NOMO-1 treated with DMSO at 0.1 percent for 48 hours (cell line): ENCODE measurements around the gene LLCFC1.
"Not testable (repeated sequence)": the region's sequence is repeated elsewhere in the genome, so short reads cannot be mapped to it uniquely, and the experiment has no call there.

Source experiments
- DNase-seq: peaks from one replicate; lab custom pipeline; 2025; ENCODE audit not compliant: unreplicated experiment; lab: John Stamatoyannopoulos, UW

Gene LLCFC1

GRCh38 chr7:142941541-142941940 is 2.3 kb downstream of the LLCFC1 start:
- DNase-seq = no peak

DNA sequence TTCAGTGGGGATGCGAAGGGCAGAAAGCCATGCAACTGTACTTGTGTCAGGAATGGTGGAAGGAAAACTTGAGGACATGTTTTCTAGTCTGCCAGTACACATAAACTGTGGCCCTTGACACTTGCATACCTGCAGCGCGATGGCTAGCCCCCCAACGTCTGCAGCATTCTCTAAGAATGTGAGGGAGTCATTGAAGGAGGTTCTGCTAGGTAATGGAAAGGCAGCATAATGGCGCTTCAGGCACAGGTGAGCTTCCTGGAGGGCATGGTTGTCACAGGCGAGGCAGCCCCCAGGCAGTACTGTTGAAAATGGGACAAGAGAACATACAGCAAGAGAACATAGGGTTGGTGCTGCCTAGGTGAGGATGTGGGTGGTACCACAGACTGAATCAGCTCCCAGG is 3.5 kb downstream of the LLCFC1 start:
- no peak for DNase-seq

DNA sequence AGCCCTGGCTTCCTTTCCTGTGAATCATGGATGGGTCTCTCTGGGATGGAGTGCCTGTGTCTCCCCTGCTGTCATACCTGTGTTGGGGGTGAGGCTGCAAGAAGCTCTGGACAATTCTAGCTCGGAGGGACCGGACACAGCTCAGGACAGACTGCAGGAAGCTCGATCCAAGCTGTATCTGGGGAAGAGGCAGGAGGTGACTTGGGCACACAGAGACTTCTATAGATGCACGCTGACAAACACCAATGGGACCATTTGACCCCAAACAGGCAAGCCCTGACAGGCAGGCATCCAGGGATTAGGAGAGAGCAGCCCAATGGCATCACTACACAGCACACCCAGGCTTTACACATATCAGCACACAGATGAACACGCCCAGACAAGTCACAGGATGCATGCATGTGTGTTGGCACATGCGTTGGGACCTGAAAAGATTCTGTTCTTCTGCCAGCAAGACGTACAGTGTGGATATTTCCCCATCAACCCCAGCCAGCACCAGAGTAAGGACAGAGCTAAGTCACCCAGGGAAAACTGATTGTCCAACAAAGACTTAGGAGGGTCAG is 4.5 kb downstream of the LLCFC1 start:
- no peak for DNase-seq

- no peak for DNase-seq
Observed at GRCh38 chr7:142945001-142945400, 5.7 kb downstream of the LLCFC1 start.

GRCh38 chr7:142948603-142949002 is 9.3 kb downstream of the LLCFC1 start:
- no peak for DNase-seq

DNA sequence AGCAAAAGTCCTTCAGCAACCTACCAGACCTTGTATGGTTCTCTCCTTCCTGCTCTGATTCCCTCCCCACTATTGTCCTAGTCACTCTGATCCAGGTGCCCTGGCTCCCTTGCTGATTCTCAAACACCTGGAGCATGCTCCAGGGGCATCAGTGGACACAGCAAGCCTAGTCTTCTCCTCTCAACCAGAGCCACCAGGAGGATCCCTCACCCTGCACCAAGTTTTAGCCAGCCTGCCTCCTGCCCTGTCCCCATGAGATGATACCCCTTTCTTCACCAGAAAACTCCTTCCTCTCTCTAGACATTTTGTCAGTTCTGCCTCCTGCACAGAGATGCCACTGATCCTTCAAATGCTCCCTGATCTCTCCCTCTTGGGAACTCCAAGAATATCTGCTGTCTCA is 11.0 kb downstream of the LLCFC1 start:
- DNase-seq = no peak

GRCh38 chr7:142954680-142955268 is 15.5 kb downstream of the LLCFC1 start:
- DNase-seq = peak; percentile 64

- DNase-seq = peak; percentile 3
Observed at GRCh38 chr7:142956951-142957623, 17.8 kb downstream of the LLCFC1 start.

DNA sequence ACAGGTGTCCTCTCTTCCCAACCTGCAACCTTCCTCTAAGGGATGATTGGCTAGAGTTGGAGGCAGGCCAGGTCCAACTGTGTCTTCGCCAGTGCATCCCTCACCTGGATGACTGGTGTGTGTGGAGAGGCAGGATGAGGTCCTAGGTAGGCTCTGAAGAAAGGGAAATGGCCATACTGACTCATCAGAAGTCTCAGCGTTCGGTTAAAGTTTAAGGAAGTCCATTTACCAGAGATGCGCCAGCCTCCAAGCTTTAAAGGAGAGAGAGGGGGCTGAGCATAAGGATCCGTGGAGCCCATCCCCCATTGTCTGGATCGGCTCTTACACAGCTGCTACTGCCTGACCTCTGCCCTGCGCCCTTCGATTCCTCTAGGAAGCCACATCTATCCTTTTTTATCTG is 18.4 kb downstream of the LLCFC1 start:
- DNase-seq = peak; percentile 29

GRCh38 chr7:142959202-142959601 is 19.9 kb downstream of the LLCFC1 start:
- no peak for DNase-seq

- DNase-seq = no peak
Observed at GRCh38 chr7:142960955-142961512, 21.8 kb downstream of the LLCFC1 start.

GRCh38 chr7:142961595-142961972 is 22.3 kb downstream of the LLCFC1 start:
- DNase-seq = no peak

DNA sequence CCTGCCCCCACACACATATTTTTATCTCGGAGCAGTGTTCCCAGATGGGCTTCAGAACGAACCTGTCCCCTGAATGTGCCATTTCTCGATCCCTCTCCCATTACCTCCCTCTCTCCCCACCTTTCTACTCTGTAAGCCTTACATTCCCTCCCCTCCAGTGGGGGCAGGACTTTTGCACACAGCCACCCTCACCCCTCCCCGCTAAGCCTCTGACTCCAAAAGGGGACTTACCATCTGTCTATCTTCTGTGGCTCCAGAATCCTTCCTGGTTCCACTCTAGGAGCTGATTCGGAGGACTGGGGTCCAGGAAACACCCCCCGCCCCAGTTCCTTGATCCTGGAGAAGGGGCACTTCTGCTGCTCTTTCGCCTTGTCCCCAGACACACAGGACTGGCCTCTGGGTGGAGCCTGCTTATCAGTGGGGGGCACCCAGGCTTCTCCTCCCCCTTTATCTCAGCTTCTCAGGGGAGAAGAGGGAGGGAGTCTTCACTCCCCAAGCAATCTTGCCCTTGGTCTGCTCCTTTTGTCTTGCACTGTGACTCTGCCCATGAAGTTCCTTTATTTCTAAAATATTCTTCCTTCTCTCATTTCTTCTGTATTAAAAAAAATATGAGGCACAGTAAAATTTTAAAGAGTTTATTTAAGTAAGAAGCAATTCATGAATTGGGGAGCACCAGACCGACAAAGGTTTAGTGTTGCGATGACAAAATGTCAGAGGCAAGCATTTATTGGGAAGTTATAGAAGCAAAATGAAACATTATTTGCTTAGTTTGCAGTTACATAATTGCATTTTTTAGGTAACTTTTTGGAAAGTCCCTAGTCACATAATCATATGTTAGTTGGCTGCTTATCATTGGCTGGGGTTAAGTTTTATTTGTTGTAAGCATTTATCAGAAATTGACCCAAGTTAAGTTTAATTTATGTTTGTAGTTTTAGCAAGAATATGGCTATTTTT is 23.0 kb downstream of the LLCFC1 start, which contains the start of gene KEL:
Gene KEL, minus strand, starts transcription at position 391 of the 954 bp plus-strand sequence. Its CDS starts 157 bp downstream, at position 234.
- no peak for DNase-seq

DNA sequence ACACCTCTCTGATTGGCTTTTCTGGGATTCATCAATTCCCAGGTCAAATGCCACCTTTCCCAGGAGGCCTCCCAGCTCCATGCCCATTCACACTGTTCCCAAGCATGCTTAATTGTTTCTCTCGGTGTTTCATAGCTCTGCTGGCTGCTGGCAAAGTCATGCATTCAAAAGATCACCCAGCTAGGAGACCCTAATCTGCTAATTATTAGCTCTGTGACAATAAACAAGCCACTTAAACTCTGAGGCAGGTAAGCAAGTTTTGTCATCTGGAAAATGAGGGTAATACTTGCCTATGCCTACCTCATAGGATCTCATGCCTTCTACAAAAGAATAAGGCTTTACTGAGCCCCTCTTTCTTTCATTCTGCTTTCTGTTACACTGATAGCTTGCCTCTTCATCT is 23.7 kb downstream of the LLCFC1 start:
- no peak for DNase-seq

DNA sequence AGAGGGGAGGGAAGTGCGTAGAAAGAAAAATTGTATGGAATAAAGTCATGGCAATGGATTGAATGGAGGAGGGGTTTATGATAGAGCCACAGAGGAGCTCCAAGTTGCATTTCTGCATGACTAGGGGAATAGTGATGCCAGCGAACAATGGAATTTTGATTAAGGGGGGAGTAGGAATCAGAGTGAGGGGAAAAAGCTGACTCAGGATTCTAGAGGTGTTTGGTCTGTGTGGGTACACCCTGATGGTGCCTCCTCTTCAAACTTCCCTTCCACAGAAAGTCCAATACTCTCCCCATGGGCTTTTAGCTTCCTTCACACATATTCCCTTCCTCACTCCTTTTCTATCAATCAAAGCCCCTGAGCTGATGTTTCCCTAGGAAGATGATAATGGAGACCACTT is 24.7 kb downstream of the LLCFC1 start:
- DNase-seq = no peak

- DNase-seq = no peak
Observed at GRCh38 chr7:142964502-142965246, 25.4 kb downstream of the LLCFC1 start.

DNA sequence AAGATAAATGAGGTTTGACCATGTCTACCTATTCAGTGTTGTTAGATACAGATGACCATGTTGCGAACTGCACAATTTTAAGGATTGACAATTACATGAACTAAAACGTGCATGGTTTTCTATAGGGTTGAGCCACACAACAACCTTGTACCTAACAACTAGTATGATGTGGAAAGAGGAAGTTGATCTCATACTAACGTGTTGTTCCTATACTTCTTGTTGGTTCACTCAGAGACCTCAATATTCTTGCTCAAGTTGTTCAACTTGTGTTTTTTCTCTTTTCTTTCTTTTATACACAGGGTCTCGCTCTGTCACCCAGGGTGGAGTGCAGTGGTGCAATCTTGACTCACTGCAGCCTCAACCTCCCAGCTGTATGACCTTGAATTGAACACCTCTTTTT is 28.9 kb downstream of the LLCFC1 start:
- DNase-seq = peak; percentile 26

GRCh38 chr7:142969183-142969582 is 29.9 kb downstream of the LLCFC1 start:
- no peak for DNase-seq

GRCh38 chr7:142974626-142975025 is 35.3 kb downstream of the LLCFC1 start:
- DNase-seq = no peak

- not testable (repeated sequence) for DNase-seq
Observed at GRCh38 chr7:142978402-142978801, 39.1 kb downstream of the LLCFC1 start.
